IMR-90 (cell line): Measurements from ENCODE around the gene TMEM8B. TPM values are rescaled to one million over a fixed set of nuclear protein-coding genes. Genes with fewer than 3 reads are reported as not detected.

ENCODE experiments used
- ATAC-seq: fragments of 200-7000 bp; cut with Tn5 transposase; 2 replicates; pipeline ENCODE4 v1.9.1; 2020; ENCODE audit warnings: low read depth, mild to moderate bottlenecking, moderate library complexity
- BruUV-seq: library from RNA; stranded (reverse); fragments of 400-500 nt; replicated peaks from 2 replicates; lab custom pipeline; 2021; lab: Mats Ljungman, UMichigan
- CTCF ChIA-PET: fragments of 300-600 bp; formaldehyde crosslinking; extraction: SDS; loops from one replicate; lab custom pipeline; 2021; ENCODE audit warnings: antibody characterized with exemption; lab: Yijun Ruan, JAX
- POLR2A ChIA-PET: fragments of 300-600 bp; sonication (Branson Sonifier 250); formaldehyde crosslinking; loops from one replicate; lab custom pipeline; 2022; ENCODE audit warnings: antibody characterized with exemption; ENCODE audit not compliant: unreplicated experiment; lab: Charles Lee
- DNase-seq: peaks from one replicate; pipeline ENCODE4 v3.0.0; 2013
- H2AFZ ChIP-seq: replicated peaks from 2 replicates; pipeline ENCODE3; 2013; ENCODE audit warnings: low read length, mild to moderate bottlenecking; ENCODE audit not compliant: poor library complexity
- H2AK5ac ChIP-seq: 2 replicates; pipeline ENCODE4 v1.6.1; 2013; ENCODE audit warnings: low read depth, low read length, inconsistent platforms
- H2AK9ac ChIP-seq: replicated peaks from 2 replicates; pipeline ENCODE3; 2013; ENCODE audit warnings: mild to moderate bottlenecking, low read depth, low read length, moderate library complexity; ENCODE audit not compliant: poor library complexity
- H2BK120ac ChIP-seq: 2 replicates; pipeline ENCODE4 v1.6.1; 2013; ENCODE audit warnings: low read depth, low read length, inconsistent platforms
- H2BK15ac ChIP-seq: 3 replicates; pipeline ENCODE4 v1.6.1; 2013; ENCODE audit warnings: low read depth, low read length, inconsistent platforms
- H2BK20ac ChIP-seq: 2 replicates; pipeline ENCODE4 v1.6.1; 2013; ENCODE audit warnings: low read depth, mild to moderate bottlenecking, inconsistent platforms, low read length, moderate library complexity
- H2BK5ac ChIP-seq: 2 replicates; pipeline ENCODE4 v1.6.1; 2013; ENCODE audit warnings: mild to moderate bottlenecking, low read depth, low read length, inconsistent platforms; ENCODE audit not compliant: poor library complexity, severe bottlenecking
- H3K14ac ChIP-seq: replicated peaks from 2 replicates; pipeline ENCODE4 v1.6.1; 2013; ENCODE audit warnings: low read depth, low read length, inconsistent platforms
- H3K18ac ChIP-seq: 2 replicates; pipeline ENCODE4 v1.6.1; 2013; ENCODE audit warnings: low read depth, low read length, control low read depth
- H3K23ac ChIP-seq: 2 replicates; pipeline ENCODE4 v1.6.1; 2013; ENCODE audit warnings: low read depth, low read length, inconsistent platforms
- H3K27ac ChIP-seq: 2 replicates; pipeline ENCODE4 v1.5.1; 2013; ENCODE audit warnings: mild to moderate bottlenecking, control low read depth, low read length; ENCODE audit not compliant: insufficient read depth
- H3K27me3 ChIP-seq: 2 replicates; pipeline ENCODE4 v1.6.1; 2013; ENCODE audit warnings: low read length; ENCODE audit not compliant: control insufficient read depth, insufficient read depth
- H3K36me3 ChIP-seq: 2 replicates; pipeline ENCODE4 v1.6.1; 2013; ENCODE audit warnings: low read length, mixed read lengths; ENCODE audit not compliant: control insufficient read depth, insufficient read depth
- H3K4ac ChIP-seq: 2 replicates; pipeline ENCODE4 v1.6.1; 2013; ENCODE audit warnings: low read depth, low read length, inconsistent platforms
- H3K4me1 ChIP-seq: 2 replicates; pipeline ENCODE4 v1.6.1; 2013; ENCODE audit warnings: low read length, mixed read lengths; ENCODE audit not compliant: control insufficient read depth, insufficient read depth
- H3K4me2 ChIP-seq: 2 replicates; pipeline ENCODE4 v1.6.1; 2013; ENCODE audit warnings: low read depth, mild to moderate bottlenecking, control low read depth, low read length, moderate library complexity
- H3K4me3 ChIP-seq: 2 replicates; pipeline ENCODE4 v1.5.1; 2013; ENCODE audit warnings: low read depth, mild to moderate bottlenecking, control low read depth, low read length, moderate library complexity; ENCODE audit not compliant: insufficient read depth
- H3K56ac ChIP-seq: 2 replicates; pipeline ENCODE4 v1.6.1; 2013; ENCODE audit warnings: low read length, inconsistent platforms; ENCODE audit not compliant: insufficient read depth; ENCODE audit errors: extremely low read depth
- H3K79me1 ChIP-seq, 2 experiments: 2 replicates each; pipeline ENCODE4 v1.6.1; 2013; ENCODE audit warnings: low read length in 2 of 2, inconsistent platforms in 1 of 2, low read depth in 1 of 2
- H3K9ac ChIP-seq: 2 replicates; pipeline ENCODE4 v1.6.1; 2013; ENCODE audit warnings: low read depth, low read length, control low read depth
- H3K9me1 ChIP-seq: 2 replicates; pipeline ENCODE4 v1.6.1; 2013; ENCODE audit warnings: low read length, inconsistent platforms; ENCODE audit not compliant: insufficient read depth
- H3K9me3 ChIP-seq: 2 replicates; pipeline ENCODE4 v1.6.1; 2013; ENCODE audit warnings: low read length; ENCODE audit not compliant: control insufficient read depth, insufficient read depth
- H4K20me1 ChIP-seq: 2 replicates; pipeline ENCODE4 v1.6.1; 2013; ENCODE audit warnings: low read length, inconsistent platforms; ENCODE audit not compliant: insufficient read depth
- H4K5ac ChIP-seq: 2 replicates; pipeline ENCODE4 v1.6.1; 2013; ENCODE audit warnings: mild to moderate bottlenecking, low read depth, low read length, control low read depth
- H4K8ac ChIP-seq, 2 experiments: 2 replicates each; pipeline ENCODE4 v1.6.1; 2013; ENCODE audit warnings: low read depth in 2 of 2, low read length in 2 of 2, control low read depth in 1 of 2, inconsistent platforms in 1 of 2
- H4K91ac ChIP-seq: 2 replicates; pipeline ENCODE4 v1.6.1; 2013; ENCODE audit warnings: low read depth, low read length, inconsistent platforms; ENCODE audit not compliant: insufficient read depth
- BHLHE40 ChIP-seq: fragments of 150-350 bp; IDR thresholded peaks from 2 replicates; pipeline ENCODE4 v1.6.1; 2016; ENCODE audit warnings: mild to moderate bottlenecking, low read depth, low read length
- CEBPB ChIP-seq: IDR thresholded peaks from 2 replicates; pipeline ENCODE4 v1.6.1; 2012; ENCODE audit warnings: low read depth, low read length, improper control_type of control experiment
- CHD1 ChIP-seq: IDR thresholded peaks from 2 replicates; pipeline ENCODE4 v1.6.1; 2012; ENCODE audit warnings: low read depth, low read length, improper control_type of control experiment
- ELK1 ChIP-seq: fragments of 150-350 bp; IDR thresholded peaks from 2 replicates; pipeline ENCODE4 v1.6.1; 2016; ENCODE audit warnings: low read depth, mild to moderate bottlenecking, low read length, moderate library complexity, borderline replicate concordance
- FOS ChIP-seq: fragments of 150-350 bp; IDR thresholded peaks from 2 replicates; pipeline ENCODE4 v1.6.1; 2016; ENCODE audit warnings: low read depth, low read length
- MAFK ChIP-seq: IDR thresholded peaks from 2 replicates; pipeline ENCODE4 v1.6.1; 2012; ENCODE audit warnings: low read depth, low read length, improper control_type of control experiment
- MAZ ChIP-seq: IDR thresholded peaks from 2 replicates; pipeline ENCODE4 v1.6.1; 2012; ENCODE audit warnings: low read depth, mild to moderate bottlenecking, low read length, improper control_type of control experiment, moderate library complexity, borderline replicate concordance
- MXI1 ChIP-seq: IDR thresholded peaks from 2 replicates; pipeline ENCODE4 v1.6.1; 2012; ENCODE audit warnings: low read depth, mild to moderate bottlenecking, low read length, moderate library complexity, borderline replicate concordance
- NFE2L2 ChIP-seq: fragments of 150-350 bp; IDR thresholded peaks from 2 replicates; pipeline ENCODE4 v1.6.1; 2016; ENCODE audit warnings: low read depth, mild to moderate bottlenecking, low read length
- POLR2A ChIP-seq: IDR thresholded peaks from 2 replicates; pipeline ENCODE4 v1.6.1; 2012; ENCODE audit warnings: mild to moderate bottlenecking, low read depth, low read length
- RAD21 ChIP-seq: IDR thresholded peaks from 2 replicates; pipeline ENCODE4 v1.6.1; 2012; ENCODE audit warnings: low read length, improper control_type of control experiment
- RCOR1 ChIP-seq: IDR thresholded peaks from 2 replicates; pipeline ENCODE4 v1.6.1; 2012; ENCODE audit warnings: mild to moderate bottlenecking, low read length, improper control_type of control experiment; ENCODE audit not compliant: insufficient replicate concordance
- RFX5 ChIP-seq: IDR thresholded peaks from 2 replicates; pipeline ENCODE4 v1.8.0; 2012; ENCODE audit warnings: low read depth, mild to moderate bottlenecking, low read length, moderate library complexity
- SMC3 ChIP-seq: fragments of 150-350 bp; IDR thresholded peaks from 2 replicates; pipeline ENCODE4 v1.6.1; 2016; ENCODE audit warnings: low read depth, mild to moderate bottlenecking, antibody characterized with exemption, low read length, moderate library complexity
- USF2 ChIP-seq: fragments of 150-350 bp; IDR thresholded peaks from 2 replicates; pipeline ENCODE4 v1.6.1; 2017; ENCODE audit warnings: mild to moderate bottlenecking, antibody characterized with exemption, low read length, low read depth
- WGBS, 2 experiments: methylation state at CpG; one replicate each; pipeline versions ENCODE4 v1.1.5 to v1.1.7; 2013; ENCODE audit warnings: missing lambda C conversion rate in 2 of 2; ENCODE audit not compliant: insufficient read length in 1 of 2; ENCODE audit errors: extremely low coverage in 2 of 2; 5-methylcytosine and 5-hydroxymethylcytosine counted together
- dilution Hi-C: fragments of 300-500 bp; cut with HindIII; formaldehyde crosslinking; loops from one replicate; pipeline ENCODE4 v1.14.3; 2018; ENCODE audit warnings: low sequenced_read_pairs; ENCODE audit not compliant: unreplicated experiment
- in situ Hi-C: fragments of 300-500 bp; cut with MboI; formaldehyde crosslinking; loops from 3 replicates; pipeline ENCODE4 v1.14.3; 2019; ENCODE audit warnings: low sequenced_read_pairs, inconsistent platforms, mixed read lengths
- intact Hi-C: fragments of 100-400 bp; cut with micrococcal nuclease; formaldehyde crosslinking; loops from 2 replicates; pipeline ENCODE4 v1.10.0; 2022
- polyA plus RNA-seq, 3 experiments: library from polyadenylated mRNA; depleted of rRNA; stranded (reverse); fragments of >200 nt; gene quantifications; 2 replicates each; pipeline ENCODE4 v1.2.3, GENCODE V29; 2012; ENCODE audit warnings: low replicate concordance in 1 of 3
- total RNA-seq: library from RNA; depleted of rRNA; stranded (reverse); fragments of >200 nt; gene quantifications from 2 replicates; pipeline ENCODE4 v1.2.3, GENCODE V29; 2012
- TF ChIP-seq, protein P1 (sequence below): conservative IDR thresholded peaks from 2 replicates; pipeline ENCODE4 v1.5.1; 2012; ENCODE audit warnings: mild to moderate bottlenecking, low read depth, low read length, improper control_type of control experiment

TMEM8B gene
- total and polyA plus RNA-seq, 2 of the 4 experiments (the other 2 are of a cell fraction), result 0.72 to 8.3 TPM

DNA sequence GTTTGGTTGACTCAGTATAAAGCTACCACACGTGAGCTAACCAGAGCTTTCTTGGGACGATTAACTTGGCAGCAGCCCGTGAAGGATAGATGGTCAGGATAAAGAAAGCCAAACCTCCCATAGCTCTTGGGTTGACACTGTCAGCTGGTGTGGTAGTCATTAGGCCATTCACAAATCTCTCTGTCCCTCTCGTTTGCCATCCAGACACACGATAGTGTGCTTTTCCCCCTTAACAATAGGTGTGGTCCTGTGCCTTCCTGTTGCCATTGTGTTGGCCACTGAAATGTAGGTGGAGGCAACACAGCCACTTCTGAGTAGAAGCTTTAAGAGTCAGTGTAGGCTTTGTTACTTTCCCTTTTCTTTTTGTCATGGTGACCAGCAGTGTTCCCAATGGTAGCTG is 29.4 kb downstream of the TMEM8B start:
- Histone ChIP-seq H3K14ac (no peak overlapping the region), H3K4ac (no peak overlapping the region), H3K9me1 (no peaks in the 10 kb centered on the region), H2AK5ac (no peak overlapping the region), H3K9ac (no peak overlapping the region), H2BK20ac (no peak overlapping the region), H3K79me1 (no peaks in the 10 kb centered on the region), H4K20me1 (no peaks in the 10 kb centered on the region), H3K4me3 (no peak overlapping the region), H2BK120ac (no peak overlapping the region), H3K27me3 (peaks cover 31% of the 10 kb centered on the region), H4K8ac (no peak overlapping the region), H2AK9ac (peak overlapping the region; percentile 32), H3K4me2 (no peak overlapping the region), H3K56ac (no peak overlapping the region), H2AFZ (peak overlapping the region; percentile 24), H3K23ac (no peak overlapping the region), H2BK5ac (no peak overlapping the region), H4K91ac (no peak overlapping the region), H2BK15ac (no peak overlapping the region), H3K27ac (no peak overlapping the region), H3K18ac (no peak overlapping the region), H3K4me1 (no peaks in the 10 kb centered on the region), H4K5ac (no peak overlapping the region), H3K9me3 (no peaks in the 10 kb centered on the region), H3K36me3 (no peaks in the 10 kb centered on the region)
- CTCF ChIA-PET, result interaction anchor here (1.0 kb wide), 1 partner anchor 10 kb away, joined by 3 read pairs; no protein-coding TSS in a partner anchor
- POLR2A ChIA-PET, result no interaction called here
- DNase-seq (no peak), ATAC-seq (no peak)
- in situ Hi-C loops, result no loop called here
- no peak for TF ChIP-seq RCOR1
- TF ChIP-seq POLR2A, result no peak
- no peak for TF ChIP-seq RFX5
- no peak for TF ChIP-seq MAZ
- TF ChIP-seq CHD1, result no peak
- TF ChIP-seq FOS, result no peak
- TF ChIP-seq CEBPB, result no peak
- no peak for TF ChIP-seq ELK1
- TF ChIP-seq MAFK, result no peak
- no peak for TF ChIP-seq SMC3
- no peak for TF ChIP-seq MXI1
- TF ChIP-seq RAD21, result no peak
- no peak for TF ChIP-seq USF2
- no peak for TF ChIP-seq NFE2L2
- no peak for TF ChIP-seq BHLHE40
- TF ChIP-seq, protein P1, sequence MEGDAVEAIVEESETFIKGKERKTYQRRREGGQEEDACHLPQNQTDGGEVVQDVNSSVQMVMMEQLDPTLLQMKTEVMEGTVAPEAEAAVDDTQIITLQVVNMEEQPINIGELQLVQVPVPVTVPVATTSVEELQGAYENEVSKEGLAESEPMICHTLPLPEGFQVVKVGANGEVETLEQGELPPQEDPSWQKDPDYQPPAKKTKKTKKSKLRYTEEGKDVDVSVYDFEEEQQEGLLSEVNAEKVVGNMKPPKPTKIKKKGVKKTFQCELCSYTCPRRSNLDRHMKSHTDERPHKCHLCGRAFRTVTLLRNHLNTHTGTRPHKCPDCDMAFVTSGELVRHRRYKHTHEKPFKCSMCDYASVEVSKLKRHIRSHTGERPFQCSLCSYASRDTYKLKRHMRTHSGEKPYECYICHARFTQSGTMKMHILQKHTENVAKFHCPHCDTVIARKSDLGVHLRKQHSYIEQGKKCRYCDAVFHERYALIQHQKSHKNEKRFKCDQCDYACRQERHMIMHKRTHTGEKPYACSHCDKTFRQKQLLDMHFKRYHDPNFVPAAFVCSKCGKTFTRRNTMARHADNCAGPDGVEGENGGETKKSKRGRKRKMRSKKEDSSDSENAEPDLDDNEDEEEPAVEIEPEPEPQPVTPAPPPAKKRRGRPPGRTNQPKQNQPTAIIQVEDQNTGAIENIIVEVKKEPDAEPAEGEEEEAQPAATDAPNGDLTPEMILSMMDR, result no peak
- WGBS, 2 experiments, result no CpG with 5 or more reads among the region's 5 CpGs
- no TSS peak for BruUV-seq
- intact Hi-C loops, result no loop called here
- dilution Hi-C loops, result no loop called here
